Activated naive CD4-positive, alpha-beta T cell treated with anti-CD3 and anti-CD28 coated beads, Interleukin-2, amount 50 U/mL, for 72 hours (primary cell): ENCODE data around the gene TEX47. TPM values are rescaled to one million over a fixed set of nuclear protein-coding genes. Genes with fewer than 3 reads are reported as not detected.

Experiments
- ATAC-seq, 2 donors: fragments of 150-1000 bp; cut with Tn5 transposase; 2 replicates each; pipeline ENCODE4 v1.10.0; 2021; ENCODE audit warnings: mild to moderate bottlenecking in 2 of 2, moderate library complexity in 2 of 2
- DNase-seq, 2 donors: peaks; one replicate each; pipeline ENCODE4 v3.0.0; 2021 to 2022; ENCODE audit warnings: low spot score in 2 of 2
- H3K27ac Mint-ChIP-seq, 2 donors: one replicate each; pipeline ENCODE4 v1.8.0; 2022; ENCODE audit warnings: mild to moderate bottlenecking in 2 of 2, mixed read lengths in 2 of 2
- H3K36me3 Mint-ChIP-seq, 2 donors: one replicate each; pipeline ENCODE4 v1.8.0; 2022; ENCODE audit warnings: mixed read lengths in 2 of 2
- H3K9me3 Mint-ChIP-seq, 2 donors: one replicate each; pipeline ENCODE4 v1.8.0; 2022; ENCODE audit warnings: mixed read lengths in 2 of 2
- total RNA-seq, 2 donors: library from RNA; stranded (reverse); gene quantifications; one replicate each; pipeline ENCODE4 v1.2.3, GENCODE V29; 2022

Gene TEX47
- total RNA-seq, result not detected

DNA sequence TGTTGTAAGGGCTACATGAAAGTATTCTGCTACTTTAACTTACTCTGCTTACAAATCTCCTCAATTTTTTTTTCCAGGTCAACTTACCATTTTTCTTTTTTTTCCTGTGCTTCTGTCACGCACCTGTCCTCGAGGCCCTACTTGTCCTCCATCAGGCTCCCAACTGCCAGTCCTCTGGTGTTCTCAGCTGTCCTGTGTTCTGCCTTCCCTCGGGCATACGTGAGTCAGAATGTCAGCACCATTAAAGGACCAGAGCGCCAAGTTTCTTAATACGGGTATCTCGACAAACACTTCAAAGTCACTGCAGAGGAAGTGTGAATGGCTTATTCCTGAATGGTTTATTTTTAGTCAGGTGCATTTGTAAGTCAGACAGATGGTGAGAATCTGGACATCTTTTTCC lies at the start of gene TEX47:
Gene TEX47, minus strand, starts transcription at position 185 of the 400 bp plus-strand sequence. CDS start 795 bp downstream, outside the sequence.
- H3K36me3 Mint-ChIP-seq, result no peaks in the 10 kb centered on the region
- no peak for ATAC-seq
- no peaks in the 10 kb centered on the region for H3K9me3 Mint-ChIP-seq
- H3K27ac Mint-ChIP-seq, result no peak within 1 kb of the TSS
- no peak for DNase-seq

DNA sequence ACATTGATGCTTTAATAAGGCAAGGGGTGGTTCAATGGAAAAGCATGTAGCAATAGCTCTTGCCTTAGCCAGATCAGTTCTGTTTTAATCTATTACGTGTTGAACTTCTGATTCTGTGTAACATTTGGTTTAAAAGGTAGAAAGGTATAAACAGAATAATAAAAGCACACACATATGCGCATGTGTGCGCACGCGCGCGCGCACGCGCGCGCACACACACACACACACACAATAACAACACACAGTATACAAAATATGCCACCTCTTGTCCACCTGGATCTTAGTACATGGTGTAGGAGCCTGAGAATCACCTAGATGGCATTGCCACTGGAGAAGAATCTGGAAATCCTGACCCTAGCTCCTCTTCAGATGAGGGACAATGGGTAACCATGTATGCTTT lies 49.6 kb upstream of the TEX47 start:
- ATAC-seq (no peak), DNase-seq (no peak)
- Mint-ChIP-seq H3K36me3 (no peaks in the 10 kb centered on the region), H3K9me3 (no peaks in the 10 kb centered on the region), H3K27ac (no peak overlapping the region)

DNA sequence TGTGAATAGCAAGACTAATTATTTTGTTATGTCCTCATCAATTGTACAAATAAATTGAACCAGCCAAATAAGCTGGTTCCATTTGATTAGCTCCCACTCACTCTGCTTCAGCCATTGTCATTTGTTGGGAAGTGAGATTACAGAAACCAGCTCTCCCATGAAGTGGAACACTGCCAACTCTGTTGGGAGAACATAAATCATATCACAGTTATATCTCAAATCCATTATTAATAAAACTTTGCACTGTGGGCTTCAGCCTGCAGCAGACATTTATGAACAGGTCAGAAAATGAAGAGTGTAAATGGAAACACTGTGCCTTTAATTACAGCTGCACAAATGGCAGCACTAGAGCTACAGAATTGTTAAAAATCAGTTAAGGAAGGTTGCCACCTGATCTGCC lies 46.7 kb upstream of the TEX47 start:
- DNase-seq (no peak), ATAC-seq (no peak)
- Mint-ChIP-seq H3K9me3 (no peaks in the 10 kb centered on the region), H3K36me3 (no peaks in the 10 kb centered on the region), H3K27ac (no peak overlapping the region)

DNA sequence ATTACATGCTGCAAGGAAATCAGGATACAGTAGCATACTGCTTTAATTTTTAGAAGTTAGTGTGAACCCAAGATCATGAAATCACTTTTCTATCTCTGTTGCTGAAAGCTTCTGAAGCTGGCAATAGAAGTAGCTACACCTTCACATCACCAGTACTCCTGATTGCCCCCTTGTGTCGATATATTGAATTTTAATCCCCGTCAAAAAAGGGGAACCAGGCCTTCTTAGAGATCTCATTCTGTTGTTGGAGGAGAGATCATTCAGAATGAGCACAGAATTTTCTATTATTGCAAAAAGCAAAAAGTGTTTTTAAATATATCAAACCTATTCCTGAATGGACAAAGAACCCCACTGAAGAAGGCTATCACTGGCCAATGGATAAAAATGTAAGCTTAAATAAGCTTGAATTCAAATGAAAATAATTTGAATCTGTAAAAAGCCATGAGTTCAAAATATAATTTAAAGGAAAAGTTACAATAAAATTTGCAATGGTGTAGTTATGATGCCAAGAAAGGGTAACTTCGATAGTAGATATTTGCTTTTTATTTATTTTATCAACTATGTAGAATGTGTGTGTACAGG lies 39.7 kb upstream of the TEX47 start:
- no peaks in the 10 kb centered on the region for H3K36me3 Mint-ChIP-seq
- ATAC-seq, result no peak
- DNase-seq, result peak in 1 of 2 donors; percentile 4
- H3K9me3 Mint-ChIP-seq, result no peaks in the 10 kb centered on the region
- H3K27ac Mint-ChIP-seq, result no peak overlapping the region

DNA sequence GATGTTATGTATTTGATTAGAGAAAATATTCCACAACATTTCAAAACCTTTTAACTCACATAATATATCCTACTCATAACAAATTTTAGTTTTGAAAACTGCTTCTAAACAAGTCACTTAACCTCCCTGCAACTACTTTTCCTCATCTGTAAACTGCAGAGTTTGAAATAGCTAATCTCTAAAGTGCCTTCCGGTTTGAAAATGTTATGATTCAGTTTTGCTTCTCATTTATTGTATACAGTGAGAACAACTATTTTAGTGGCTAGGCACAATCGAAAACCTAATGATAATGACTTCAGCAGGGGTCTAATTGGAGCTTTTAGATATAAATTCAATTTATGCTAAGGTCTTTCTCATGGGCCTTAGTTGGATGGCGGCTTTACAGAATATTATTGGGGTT lies 30.7 kb upstream of the TEX47 start:
- Mint-ChIP-seq H3K36me3 (peaks cover 0 to 6% of the 10 kb centered on the region in 2 donors), H3K27ac (no peak overlapping the region), H3K9me3 (peaks cover 8 to 9% of the 10 kb centered on the region in 2 donors)
- DNase-seq (no peak), ATAC-seq (no peak)

DNA sequence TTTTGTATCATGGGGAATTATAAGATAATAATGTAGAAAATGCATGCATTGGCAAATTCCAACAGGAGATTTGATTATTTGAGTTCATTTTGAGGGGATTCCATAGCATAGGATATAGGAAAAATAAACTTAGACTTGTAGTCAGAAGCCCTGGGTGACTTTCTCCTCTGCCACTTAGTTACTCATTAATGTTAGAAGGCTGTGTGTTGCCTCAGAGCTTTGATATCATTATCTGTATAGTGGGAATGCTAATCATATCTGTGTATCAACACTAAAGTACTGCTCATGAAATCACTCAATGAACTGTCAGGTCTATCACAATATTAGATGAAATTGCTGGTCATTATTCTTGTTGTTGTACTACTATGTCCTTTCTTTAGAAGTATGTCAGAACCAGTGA lies 23.0 kb upstream of the TEX47 start:
- Mint-ChIP-seq H3K36me3 (no peaks in the 10 kb centered on the region), H3K27ac (no peak overlapping the region), H3K9me3 (peaks cover 0 to 3% of the 10 kb centered on the region in 2 donors)
- no peak for ATAC-seq
- no peak for DNase-seq

DNA sequence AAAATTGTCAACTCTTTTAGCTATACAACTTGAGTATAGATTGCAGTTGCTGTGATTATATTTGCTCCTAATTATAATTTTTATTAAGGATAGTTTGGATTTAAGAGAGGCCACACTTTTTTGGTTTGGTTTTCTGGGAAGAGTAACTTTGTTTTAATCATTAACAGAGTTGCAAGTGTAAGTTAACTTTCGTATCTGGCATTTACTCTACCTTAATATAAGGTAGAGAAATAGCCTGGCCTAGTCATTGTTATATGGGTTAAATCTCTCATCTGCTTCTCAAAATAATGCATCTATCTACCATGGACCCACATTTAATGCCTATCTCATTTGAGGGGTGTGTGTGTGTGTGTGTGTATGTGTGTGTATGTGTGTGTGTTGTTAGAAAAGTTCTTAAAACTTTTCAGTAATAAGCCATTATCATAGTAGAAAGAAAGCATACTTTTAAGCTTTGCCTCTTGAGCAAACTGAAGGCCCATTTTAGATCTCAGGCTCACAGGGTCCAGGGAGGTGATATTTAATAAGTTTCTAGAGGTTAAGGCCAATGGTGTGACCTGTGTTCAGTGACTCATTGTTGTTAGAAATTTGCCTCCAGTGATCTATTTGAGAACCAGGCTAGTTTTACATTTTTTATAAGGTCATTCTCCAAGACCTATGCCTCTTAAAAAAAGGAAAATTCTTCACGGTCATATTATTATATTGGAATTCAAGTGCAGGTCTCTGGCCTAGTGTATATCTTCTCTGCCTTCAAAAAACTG lies 10.9 kb upstream of the TEX47 start:
- no peak for DNase-seq
- Mint-ChIP-seq H3K36me3 (no peaks in the 10 kb centered on the region), H3K27ac (no peak overlapping the region), H3K9me3 (no peaks in the 10 kb centered on the region)
- no peak for ATAC-seq

DNA sequence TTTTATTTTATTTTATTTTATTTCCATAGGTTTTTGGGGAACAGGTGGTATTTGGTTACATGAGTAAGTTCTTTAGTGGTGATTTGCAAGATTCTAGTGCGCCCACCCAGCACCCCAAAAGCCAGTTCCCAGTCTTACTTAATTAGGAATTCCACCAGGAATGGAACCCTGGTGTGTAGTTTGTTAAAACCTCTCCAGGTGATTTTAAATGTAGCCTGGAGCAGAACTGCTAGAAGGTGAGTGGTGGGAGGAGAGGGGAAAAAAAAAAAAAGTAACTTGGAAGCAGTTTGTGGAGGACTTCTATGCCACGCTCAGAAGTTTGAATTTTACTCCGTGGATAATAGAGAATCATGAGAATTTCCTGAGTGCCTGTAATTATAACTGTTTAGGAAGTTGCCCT lies 5.5 kb upstream of the TEX47 start:
- H3K36me3 Mint-ChIP-seq, result no peaks in the 10 kb centered on the region
- DNase-seq, result no peak
- no peaks in the 10 kb centered on the region for H3K9me3 Mint-ChIP-seq

DNA sequence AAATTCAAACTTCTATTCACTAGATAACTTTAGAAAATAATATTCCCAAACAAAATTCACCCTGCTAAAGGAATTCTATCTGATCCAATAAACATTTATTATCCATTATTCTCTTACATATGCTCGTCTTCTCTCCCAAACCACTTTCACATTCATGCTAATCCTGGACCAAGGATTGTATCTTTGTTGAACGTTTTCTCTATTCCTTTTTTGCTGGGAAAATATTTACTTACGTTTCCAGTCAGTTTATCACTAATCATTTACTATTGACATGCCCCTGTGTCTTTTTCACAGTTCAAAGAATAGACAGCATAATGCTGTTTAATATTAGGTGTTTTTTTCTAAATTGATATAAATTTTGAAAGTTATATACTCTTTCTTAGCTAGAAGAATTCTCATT lies 3.2 kb downstream of the TEX47 start:
- Mint-ChIP-seq H3K9me3 (no peaks in the 10 kb centered on the region), H3K27ac (no peak overlapping the region), H3K36me3 (no peaks in the 10 kb centered on the region)
- DNase-seq (no peak), ATAC-seq (no peak)

More for the DNA sequence above, 5.5 kb upstream of the TEX47 start:
- ATAC-seq, result no peak
- no peak overlapping the region for H3K27ac Mint-ChIP-seq

DNA sequence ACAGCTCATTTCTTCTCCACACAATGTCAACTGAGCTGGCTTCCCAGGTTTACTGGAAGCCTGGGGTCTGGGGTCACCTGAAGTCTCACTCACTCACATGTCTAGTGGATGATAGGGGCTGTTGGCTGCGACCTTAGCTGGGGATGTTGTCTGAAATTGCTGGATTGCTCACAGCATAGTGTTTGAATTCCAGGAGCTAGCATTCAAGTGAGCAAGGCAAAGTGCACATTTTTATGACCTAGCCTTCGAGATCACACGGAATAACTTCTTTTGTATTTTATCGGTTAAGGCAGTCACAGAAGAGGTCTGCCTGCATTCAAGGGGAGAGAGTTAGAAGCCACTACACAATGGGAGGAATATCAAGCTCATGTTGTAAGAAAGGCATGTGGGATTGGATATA lies 3.6 kb downstream of the TEX47 start:
- no peak overlapping the region for H3K27ac Mint-ChIP-seq
- DNase-seq (no peak), ATAC-seq (no peak)
- no peaks in the 10 kb centered on the region for H3K36me3 Mint-ChIP-seq
- H3K9me3 Mint-ChIP-seq, result no peaks in the 10 kb centered on the region

DNA sequence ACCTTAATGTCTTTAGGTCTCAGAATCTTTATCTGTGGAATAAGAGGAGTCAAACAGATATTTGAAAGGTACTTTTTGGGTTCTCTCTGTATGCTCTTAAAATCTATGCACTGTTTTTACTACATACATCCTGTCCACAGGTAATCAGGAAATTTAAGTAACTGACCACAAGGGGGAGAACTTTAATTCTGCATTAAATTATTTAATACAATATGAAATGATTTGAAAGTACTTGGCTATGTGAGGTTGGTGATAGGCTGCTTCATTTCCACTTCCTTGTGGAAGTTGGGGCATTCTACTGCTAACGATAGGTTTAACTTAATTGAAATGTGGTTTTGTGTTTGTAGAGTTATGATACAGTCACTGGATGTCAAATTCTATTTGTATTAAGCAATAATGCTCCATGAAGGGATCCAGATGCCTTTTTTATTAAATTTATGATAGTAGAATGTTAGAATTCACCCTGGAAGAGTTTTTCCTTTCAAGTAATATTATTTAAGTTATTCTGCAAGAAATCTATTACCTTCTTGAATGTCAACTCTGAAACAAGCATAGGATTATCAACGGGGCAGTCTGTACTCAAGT lies 6.0 kb downstream of the TEX47 start:
- ATAC-seq, result no peak
- no peak for DNase-seq
- Mint-ChIP-seq H3K9me3 (no peaks in the 10 kb centered on the region), H3K36me3 (no peaks in the 10 kb centered on the region), H3K27ac (no peak overlapping the region)

DNA sequence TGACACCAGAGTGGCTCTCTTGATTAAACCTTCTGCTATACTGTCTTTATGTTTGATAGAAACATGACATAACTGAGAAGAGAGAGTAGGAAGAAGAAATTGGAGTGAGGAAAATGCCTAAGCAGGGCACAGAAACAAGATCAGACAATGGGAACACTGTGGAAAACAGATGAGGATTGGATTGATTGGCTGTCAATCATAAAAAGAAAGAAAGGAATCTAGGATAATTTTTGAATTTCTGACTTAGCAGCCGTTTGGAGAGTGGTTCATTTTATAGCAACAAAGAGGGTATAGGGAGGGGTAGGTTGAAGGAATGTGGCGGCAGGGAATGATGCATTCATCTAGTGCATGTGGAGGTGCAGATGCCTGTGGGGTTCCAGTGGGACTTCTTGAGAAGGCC lies 7.8 kb downstream of the TEX47 start:
- ATAC-seq, result no peak
- H3K9me3 Mint-ChIP-seq, result no peaks in the 10 kb centered on the region
- H3K27ac Mint-ChIP-seq, result no peak overlapping the region
- no peak for DNase-seq
- H3K36me3 Mint-ChIP-seq, result no peaks in the 10 kb centered on the region

DNA sequence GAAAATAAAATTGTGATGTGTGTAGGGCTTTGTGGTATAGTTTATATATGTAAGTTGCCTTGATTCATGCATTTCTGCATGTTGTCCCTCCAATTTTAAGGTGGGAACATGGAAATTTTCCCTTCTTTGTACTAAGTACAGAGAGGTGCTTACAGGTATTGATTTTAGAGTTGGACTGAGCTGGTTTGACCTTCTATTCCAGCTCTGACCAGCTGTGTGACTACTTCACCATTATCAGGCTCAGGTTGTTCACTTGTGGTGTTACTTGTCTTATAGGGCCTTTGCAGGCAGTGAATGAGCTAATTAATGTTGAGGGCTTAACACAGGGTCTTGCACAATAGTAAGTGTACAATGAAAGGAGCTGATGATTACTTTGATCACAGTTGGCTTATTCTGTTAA lies 19.7 kb downstream of the TEX47 start:
- no peaks in the 10 kb centered on the region for H3K36me3 Mint-ChIP-seq

DNA sequence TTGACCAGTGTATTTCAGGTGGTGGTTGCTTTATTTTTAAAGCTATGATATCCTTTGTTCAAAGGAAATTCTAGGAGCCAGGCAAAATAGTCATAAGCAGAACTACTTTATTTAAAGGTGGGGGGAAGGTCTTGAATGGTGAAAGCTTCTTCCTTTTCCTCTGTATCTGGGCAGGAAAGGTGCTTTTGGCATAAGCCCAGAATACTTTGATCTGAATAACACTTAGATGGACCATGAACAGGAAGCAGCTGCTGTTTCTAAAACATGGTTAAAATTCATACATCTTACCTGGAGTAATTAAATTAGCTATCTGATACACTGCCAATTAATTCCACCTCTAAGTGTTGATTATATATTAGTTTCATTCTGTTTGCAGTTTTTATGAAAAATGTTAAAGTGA lies 22.8 kb downstream of the TEX47 start:
- DNase-seq (no peak), ATAC-seq (no peak)
- Mint-ChIP-seq H3K36me3 (no peaks in the 10 kb centered on the region), H3K27ac (no peak overlapping the region), H3K9me3 (no peaks in the 10 kb centered on the region)

More for the DNA sequence above, 19.7 kb downstream of the TEX47 start:
- no peaks in the 10 kb centered on the region for H3K9me3 Mint-ChIP-seq
- H3K27ac Mint-ChIP-seq, result no peak overlapping the region
- DNase-seq (no peak), ATAC-seq (no peak)

DNA sequence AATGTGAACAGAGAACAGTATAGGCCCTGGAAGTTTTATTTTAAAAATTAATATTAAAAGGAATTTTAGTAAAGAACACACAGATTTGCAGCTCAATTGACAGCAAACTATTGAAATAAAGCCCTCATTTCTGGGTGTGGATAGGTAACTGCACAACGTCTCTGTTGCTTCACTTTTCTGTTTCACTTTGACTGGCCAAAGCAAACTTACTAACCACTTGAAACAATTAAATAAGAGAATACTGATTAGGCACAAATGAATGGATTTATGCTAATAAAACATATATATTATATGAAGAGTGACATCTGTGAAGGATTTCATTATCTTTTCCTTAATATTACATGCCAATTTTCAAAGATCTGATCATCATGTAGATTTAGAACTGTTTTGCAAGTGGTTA lies 24.1 kb downstream of the TEX47 start:
- H3K9me3 Mint-ChIP-seq, result no peaks in the 10 kb centered on the region
- H3K27ac Mint-ChIP-seq, result no peak overlapping the region
- DNase-seq (no peak), ATAC-seq (no peak)
- no peaks in the 10 kb centered on the region for H3K36me3 Mint-ChIP-seq

DNA sequence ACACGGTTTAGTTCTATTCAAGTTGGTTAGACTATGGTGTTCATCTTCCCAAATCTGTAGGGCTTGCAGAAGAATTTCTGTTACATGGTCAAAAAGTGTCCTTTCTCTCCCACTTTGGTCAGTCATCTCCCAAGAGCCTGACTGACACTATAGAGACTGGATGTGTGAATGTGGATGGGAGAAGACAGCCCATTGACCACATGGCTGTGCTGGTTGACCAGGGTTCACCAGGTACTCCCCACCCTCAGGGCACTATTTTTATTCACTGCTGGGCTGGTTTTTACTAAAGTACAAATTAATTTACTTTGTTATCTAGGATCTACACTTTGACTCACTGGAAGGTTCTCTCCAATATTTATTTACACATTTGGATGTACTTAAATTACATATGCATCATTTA lies 33.8 kb downstream of the TEX47 start:
- DNase-seq (no peak), ATAC-seq (no peak)
- H3K9me3 Mint-ChIP-seq, result no peaks in the 10 kb centered on the region
- H3K27ac Mint-ChIP-seq, result no peak overlapping the region
- H3K36me3 Mint-ChIP-seq, result no peaks in the 10 kb centered on the region

DNA sequence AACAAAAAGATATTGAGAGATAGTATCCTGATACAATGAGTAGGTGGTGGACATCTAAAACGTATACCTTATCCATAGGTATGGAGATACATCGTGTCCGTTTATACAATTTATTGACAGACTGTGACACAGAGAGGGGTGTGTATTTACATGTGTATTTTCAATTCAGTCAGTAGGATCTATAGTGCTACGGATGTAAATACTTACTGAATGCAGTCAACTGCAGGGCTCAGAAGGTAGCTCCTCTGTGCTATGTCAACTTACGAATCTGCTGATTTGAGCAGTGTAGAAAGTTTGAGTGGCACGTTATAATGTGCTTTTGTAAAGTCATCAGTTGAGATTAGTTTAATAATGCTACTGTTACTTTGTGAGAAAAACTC lies 35.4 kb downstream of the TEX47 start:
- no peaks in the 10 kb centered on the region for H3K36me3 Mint-ChIP-seq
- no peaks in the 10 kb centered on the region for H3K9me3 Mint-ChIP-seq
- DNase-seq, result no peak
- peak in 1 of 2 donors; percentile 41 for ATAC-seq
- no peak overlapping the region for H3K27ac Mint-ChIP-seq
